NCI-H1417 treated with DMSO at 0.1 percent for 48 hours (cell line): Measurements from ENCODE around the gene DYNC1LI1.
"Not testable (repeated sequence)": the region's sequence is repeated elsewhere in the genome, so short reads cannot be mapped to it uniquely, and the experiment has no call there.

ENCODE experiments used
- DNase-seq: peaks from one replicate; lab custom pipeline; 2025; lab: John Stamatoyannopoulos, UW

The DYNC1LI1 gene

DNA sequence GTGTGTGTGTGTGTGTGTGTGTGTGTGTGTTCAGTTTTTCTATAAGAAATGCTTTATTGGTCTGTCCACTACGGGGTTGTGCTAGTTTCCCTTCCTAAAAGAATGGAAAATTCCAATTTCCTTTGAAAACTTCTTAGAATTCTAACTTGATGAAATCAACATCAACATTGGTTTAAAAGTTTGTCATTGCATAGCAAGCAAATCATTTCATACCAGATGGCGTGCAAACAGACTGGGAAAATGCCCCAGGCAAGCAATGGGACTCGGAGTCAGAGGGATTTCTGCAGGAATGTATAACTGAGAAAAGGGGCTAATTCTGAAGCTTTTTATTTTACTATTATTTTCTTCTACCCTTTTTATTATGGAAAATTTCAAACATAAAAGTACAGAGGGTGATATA is 13.1 kb upstream of the DYNC1LI1 start:
- no peak for DNase-seq

DNA sequence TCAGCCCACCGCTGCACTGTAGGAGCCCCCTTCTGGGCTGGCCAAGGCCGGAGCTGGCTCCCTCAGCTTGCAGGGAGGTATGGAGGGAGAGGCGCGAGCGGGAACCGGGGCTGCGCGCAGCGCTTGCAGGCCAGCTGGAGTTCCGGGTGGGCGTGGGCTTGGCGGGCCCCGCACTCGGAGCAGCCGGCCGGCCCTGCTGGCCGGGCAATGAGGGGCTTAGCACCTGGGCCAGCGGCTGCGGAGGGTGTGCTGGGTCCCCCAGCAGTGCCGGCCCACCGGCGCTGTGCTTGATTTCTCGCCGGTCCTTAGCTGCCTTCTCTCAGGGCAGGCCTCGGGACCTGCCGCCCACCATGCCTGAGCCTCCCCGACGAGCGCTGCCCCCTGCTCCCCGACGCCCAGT is 8.0 kb upstream of the DYNC1LI1 start:
- DNase-seq = not testable (repeated sequence)

DNA sequence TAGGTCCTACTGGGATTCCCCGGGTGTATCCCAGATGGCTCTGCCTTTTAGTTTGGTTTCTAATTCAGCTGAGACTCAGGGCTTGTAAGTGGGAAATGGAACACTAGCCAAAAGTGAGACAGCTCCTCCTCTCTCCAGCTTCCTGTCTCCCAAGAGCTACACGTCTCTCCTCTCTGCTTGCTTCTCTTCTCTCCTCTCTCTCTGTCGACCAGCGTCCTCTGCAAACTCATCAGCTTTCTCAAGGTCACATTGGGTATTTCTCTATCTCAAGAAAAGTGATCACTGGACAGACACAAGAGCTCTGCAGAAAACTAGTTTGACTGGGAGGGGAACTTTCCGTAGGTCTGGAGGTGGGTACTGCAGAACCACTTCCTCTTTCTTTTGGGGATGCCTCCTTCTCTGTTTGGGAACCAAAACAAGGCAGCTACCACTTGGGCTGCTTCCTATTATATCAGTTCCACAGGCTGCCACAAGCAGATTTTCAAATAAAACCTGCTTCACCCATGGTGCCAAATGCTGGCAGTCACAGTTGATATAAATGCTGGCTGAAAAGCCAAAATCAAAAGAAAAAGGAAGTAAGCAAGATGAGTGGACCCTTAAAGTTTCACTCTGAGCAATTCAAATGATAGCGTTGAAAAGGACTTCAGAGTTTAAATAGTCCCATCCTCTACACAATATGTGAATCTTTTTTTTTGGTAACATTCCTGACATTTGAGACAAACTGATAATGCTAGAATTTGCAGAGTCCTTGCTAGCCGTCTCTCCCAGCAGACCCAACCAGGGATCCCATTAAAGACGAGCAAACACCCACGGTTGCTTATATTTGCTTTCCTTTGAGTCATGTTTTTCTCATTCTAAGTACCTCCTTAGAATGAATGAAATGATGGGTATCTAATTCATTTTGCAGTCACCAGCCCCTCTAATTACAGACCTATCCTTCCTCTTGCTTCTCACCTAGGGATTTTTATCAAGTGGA is 7.2 kb upstream of the DYNC1LI1 start:
- DNase-seq = no peak

DNA sequence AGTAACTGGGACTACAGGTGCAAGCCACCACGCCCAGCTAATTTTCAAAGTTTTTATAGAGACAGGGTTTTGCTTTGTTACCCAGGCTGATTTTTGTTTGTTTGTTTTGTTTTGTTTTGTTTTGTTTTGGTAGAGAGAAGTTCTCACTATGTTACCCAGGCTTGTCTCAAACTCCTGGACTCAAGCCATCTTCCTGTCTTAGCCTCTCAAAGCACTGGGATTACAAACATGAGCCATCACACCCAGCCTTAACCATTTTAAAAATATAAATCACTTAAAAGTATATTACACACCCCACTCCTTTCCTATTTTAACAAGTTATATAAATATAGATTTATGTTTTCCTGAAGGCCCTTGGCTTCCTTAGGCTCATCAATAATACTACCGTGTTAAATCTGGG is 6.5 kb upstream of the DYNC1LI1 start:
- DNase-seq = no peak

DNA sequence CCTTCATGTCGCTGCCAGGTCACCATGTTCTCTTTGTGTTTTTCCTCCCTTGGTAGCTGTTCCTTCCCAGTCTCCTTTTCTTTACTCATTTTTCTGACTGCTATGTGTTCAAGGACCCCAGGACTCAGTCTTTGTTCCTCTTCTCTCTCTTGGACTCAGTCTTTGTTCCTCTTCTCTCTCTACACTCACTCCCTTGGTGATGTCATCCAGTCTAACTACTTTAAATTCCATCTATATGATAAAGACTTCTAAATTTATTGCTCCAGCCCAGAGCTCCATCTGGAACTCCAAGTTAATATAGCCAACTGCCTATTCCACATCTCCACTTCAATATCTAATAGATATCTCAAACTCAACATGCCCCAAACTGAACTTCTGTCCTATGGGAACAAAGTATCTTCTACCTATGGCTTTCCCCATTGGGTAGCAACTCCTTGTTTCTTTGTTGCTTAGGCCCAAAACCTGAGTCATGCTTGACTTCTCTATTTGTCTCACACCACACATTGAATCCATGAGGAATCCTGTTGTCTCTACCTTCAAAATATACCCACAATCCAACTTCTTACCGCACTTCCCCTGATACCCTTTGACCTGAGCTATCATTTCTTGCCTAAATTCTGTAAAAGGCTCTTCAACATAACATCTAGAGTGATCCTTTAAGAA is 4.9 kb upstream of the DYNC1LI1 start:
- no peak for DNase-seq

DNA sequence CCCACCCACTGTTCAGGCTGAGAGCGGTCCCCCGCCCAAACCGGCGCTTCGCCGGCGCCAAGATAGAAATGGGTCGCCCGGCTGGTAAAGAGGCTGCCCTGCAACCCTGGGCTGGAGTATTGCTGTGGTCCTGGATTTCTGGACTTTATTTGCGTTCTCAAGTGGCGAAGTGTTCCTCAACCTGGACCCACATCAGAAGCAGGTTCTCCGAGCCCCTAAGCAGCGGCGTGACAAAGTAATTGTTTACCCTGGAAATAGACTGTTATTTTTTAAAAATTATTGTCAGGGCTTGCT is 481 bp upstream of the DYNC1LI1 start:
- no peak for DNase-seq

DNA sequence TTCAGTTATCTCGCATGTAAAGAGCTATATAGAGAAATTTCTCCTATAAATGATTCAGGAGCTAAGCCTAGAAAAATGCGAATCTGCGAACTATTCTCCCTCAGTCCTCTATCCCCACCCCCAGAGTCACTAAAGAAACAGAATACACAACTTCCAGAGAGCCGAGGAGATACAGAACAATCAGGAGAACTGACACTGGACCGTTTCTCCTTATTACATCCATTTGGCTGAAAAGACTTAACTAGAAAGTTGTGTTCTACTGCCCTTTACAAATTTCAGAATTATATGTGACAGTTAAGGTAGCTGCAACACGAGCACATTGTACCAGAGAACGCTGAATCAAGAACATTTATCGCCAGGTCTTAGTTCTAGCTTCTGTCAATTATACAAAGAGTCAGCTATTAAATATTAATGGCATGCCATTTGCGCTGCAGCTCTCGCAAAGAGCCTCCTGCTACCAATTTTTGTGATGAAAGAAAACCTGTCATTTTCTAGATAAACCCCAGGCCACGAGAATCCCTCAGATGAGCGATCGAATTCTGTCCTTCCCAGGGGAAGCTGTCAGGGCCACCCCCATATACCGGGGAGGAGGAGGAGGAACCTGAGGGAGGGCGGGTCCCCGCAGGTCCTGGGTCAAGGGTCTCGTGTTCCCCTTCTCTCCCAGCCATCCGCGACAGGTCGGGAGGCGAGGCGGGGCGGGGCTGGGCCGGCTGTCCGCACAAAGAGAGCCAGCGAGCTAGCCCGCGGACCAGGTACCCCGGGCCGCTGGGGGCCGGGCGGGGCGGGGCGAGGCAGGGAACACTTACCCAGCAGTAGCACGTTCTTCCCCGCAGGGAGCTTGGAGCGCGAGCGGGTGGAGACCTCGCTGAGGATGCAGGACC is 878 bp downstream of the DYNC1LI1 start:
- DNase-seq = no peak

DNA sequence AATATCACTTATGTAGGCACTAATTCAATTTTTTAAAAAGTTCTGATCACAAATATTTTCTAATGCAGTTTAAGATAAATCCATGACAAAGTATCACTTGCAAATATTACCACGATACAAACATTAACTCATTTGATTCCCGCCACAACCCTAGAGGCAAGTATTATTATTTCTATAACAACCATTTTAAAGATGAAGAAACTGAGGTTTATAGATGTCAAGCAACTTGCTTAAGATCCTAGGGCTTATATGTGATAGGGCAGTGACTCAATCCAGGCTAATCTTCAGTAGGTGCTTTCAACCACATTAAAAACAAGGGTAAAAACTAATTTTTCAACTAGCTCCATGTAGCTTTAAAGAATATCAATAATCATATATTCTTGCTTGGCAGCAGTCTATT is 1.7 kb downstream of the DYNC1LI1 start:
- no peak for DNase-seq

DNA sequence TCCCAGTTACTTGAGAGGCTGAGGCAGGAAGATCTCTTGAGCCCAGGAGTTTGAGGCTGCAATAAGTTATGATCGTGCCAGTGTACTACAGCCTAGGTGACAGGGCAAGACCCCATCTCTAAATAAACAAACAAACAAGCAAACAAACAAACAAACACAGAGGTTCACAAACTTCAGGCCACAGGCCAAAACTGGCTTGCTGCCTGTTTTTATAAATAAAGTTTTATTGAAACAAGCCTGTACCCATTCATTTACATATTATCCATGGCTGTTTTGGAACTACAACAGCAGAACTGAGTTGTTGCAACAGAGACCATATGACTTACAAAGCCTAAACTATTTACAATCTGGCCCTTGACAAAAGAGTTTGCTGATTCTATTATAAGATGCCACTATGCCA is 6.5 kb downstream of the DYNC1LI1 start:
- DNase-seq = no peak

DNA sequence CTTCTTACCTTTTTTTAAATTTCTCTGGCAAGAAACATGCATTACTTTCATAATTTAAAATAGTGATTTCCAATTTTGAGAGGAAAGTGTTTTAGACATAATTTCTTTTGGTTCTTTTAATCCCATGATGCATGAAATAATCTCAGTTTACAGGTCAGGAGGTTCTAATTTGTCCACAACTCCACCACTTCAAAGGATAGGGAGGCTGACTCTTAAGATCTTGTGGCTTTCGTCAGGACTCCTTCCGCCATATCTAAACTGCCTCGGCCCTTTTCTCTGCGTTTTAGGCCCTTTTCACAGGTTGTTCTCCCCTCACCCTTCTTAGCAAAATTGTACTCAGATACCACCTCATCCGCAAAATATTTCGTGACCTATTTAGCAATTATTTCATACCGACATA is 8.0 kb downstream of the DYNC1LI1 start:
- DNase-seq = no peak

DNA sequence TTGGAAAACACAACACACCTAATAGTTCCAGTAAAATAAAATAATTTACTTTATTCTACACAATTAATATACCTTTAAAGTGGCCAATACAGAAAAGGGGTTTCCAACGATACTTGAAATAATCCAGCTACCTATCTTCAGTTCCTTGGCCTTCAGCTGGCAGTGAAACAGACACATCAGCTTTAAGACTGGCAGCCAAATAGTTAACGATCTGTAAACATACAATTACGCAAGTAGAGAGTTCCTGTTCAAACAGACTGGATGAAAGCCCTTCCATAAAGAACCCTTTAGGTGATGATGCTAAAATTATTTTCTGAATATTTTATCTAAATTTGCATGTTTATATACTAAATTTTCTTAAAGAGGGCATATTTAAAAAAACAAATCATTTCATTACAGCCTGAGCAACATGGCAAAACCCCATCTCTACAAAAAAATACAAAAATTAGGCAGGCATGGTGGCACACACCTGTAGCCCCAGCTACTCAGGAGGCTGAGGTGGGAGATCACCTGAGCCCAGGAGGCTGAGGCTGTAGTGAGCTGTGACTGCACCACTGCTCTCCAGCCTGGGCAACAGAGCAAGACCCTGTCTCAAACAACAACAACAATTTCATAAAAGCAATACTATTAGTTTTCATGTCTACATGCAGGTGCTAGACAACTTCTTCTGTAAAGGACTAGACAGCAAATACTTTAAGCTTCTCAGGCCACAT is 12.9 kb downstream of the DYNC1LI1 start:
- DNase-seq = no peak

DNA sequence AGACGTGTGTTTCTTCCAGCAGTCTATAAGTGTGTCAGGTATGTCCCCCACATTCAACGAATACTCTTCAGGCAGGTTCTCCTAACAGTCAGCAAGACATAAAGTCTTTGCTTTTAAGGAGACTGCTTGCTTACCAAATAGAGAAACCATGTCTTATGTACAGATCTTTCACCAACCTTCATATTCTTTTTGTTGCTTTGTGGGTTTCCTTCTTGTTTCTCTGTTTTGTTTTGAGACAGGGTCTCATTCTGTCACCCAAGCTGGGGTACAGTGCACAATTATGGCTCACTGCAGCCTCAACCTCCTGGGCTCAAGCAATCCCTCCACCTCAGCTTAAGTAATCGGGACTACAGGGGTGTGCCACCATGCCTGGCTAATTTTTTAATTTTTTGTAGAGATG is 14.3 kb downstream of the DYNC1LI1 start:
- no peak for DNase-seq

DNA sequence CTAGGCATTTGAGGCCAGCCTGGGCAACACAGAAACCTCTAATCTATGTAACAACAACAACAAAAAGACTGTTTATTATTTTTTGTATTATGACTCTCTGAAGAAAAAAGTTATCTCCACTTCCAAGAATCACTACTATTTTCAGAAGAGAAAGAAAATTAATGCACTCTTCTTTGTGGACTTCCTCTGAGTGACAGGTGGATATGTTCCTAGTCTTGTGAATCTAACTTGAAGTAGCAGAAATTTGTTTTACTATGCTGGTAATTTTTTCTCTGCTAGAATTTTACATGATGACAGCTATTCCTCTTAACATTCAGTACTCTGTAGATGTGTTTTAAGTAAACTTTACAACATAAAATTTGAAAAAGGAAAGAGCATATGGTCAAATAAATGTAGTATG is 16.7 kb downstream of the DYNC1LI1 start:
- no peak for DNase-seq

DNA sequence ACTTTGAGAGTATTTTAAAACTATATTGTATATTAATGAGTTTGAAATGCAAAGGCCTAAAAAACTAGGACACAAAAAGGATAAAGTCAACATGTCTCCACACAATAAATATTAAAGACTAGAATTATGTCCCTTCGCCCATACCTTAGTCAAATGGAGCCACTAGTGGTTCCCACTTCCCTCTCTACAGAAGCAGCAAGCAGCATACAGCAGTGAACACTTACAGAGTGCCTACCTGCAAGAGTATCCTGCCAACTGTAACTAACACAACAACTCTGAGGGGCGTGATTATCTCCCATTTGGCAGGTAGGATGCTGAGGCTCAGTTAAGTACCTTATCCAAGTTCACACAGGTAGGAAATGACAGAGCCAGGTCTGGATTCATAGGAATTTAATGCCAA is 17.2 kb downstream of the DYNC1LI1 start:
- DNase-seq = no peak

DNA sequence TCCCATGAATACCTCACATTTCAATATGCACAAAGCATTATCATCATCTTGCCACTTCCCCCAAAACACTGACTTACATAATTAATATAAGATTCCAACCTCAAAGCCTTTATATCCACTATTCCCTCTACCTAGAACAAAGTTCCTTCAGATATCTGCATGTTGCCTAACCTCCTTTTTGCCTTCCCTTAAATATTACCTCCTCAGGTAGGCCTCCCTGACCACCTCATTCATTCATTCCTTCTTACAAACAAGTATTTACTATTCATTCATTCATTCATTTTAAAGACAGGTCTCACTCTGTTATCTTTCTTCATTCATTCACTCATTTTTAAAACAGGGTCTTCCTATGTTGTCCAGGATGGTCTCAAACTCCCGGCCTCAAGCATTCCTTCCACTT is 18.6 kb downstream of the DYNC1LI1 start:
- DNase-seq = no peak

DNA sequence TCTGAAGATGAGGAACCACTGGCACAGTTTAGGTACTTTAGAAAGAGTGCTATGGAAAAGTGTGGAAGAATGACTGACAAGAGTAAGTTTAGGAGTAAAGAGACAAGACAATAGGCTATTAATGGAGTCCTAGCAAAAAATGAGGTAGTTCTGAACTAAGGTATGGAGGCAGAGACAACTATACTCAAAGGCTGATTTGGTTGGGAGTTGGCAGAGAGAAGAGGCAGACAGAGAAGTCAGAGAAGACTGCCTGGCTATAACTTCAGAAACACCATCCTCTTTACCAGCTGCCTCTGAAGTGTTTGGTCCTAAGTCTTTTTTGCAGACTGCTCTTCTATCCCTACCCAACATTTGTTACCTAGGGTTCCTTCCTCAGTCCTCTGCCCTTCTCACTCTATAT is 19.2 kb downstream of the DYNC1LI1 start:
- no peak for DNase-seq

DNA sequence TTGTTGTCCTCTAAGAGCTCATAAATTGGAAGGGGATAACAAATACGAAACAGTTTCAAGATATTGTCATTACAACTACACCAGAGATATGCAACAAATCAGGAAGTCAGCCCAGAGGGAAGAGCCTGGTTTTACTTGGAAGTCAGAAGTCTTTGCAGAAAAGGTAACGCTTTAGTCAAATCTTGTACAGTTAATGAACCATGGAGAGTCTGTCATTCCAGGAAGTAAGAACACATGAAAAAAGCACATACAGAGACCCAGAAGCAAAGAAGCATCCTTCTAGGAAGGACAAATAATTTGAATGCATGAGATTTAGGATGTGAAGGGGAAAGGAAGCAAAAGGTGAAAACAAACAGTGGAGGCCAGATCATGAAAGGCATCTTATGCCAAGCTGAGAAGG is 19.6 kb downstream of the DYNC1LI1 start:
- no peak for DNase-seq

DNA sequence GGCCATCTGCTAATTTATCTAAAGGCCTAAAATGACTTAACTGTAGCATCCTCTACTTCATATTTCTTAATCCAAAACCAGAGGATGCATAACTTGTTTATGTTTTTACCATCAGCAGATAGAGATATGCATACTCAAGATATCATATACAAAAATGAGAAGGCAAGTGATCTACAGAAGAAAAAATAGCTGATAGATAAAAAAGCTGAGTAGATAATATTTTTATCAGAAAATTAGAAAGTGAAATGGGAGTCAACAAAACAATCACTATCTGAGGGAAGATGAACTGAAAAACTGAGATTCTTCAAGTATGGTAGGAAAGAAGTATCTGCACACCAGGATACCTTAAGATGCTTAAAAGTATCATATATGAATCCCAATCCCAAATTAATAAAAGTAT is 25.4 kb downstream of the DYNC1LI1 start:
- no peak for DNase-seq

DNA sequence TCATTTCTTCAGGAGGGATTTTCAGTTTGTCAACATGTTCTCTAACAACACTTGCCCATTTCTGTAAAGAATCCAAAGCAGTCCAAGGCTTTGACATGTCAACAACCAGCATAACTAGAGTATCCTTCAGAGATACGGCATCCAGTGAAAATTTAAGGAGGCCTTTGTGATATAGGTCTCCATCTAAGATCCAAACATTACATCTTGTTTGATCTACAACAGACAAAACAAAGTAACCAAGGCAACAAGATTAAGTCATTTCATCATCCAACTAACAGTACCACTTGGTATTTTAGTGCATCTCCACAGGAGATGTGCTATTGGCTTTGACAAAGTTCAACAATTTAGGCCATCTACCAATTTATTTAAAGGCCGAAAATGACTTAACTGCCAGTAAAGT is 25.8 kb downstream of the DYNC1LI1 start:
- DNase-seq = no peak

DNA sequence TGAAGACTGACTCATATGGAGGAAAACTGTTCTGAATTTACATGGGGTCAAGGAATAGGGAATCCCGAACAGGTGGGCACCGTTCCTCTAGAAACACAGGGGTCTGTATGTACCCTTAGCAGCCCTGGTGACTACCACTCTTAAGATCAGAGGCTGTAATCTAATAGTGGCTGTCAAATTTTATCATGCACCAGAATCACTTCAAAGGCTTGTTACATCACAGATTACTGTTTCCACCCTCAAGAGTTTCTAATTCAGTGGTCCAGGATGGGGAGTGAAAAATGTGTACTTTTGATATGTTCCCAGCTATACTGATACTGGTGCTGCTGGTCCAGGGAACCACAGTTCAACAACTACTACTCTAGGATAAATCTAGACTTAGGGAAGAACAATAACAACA is 27.9 kb downstream of the DYNC1LI1 start:
- DNase-seq = no peak

DNA sequence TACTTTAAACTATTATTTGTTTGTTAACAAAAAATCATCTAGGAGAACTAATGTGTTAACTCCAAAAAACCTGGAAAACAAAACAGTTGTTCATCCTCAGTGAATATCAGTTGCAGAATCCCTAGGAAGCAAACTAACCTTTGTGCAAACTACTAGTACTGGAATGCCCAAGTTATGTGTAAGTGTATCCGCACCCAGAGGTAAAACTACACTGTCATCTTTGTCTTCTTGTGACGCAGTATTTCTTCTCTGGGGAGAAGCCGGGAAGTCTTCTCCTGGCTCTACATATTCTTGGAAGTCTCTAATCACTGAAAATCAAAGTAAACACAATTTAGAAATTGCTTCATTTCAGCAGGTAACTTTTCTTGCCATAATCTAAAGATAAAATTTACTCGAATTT is 29.8 kb downstream of the DYNC1LI1 start:
- no peak for DNase-seq

DNA sequence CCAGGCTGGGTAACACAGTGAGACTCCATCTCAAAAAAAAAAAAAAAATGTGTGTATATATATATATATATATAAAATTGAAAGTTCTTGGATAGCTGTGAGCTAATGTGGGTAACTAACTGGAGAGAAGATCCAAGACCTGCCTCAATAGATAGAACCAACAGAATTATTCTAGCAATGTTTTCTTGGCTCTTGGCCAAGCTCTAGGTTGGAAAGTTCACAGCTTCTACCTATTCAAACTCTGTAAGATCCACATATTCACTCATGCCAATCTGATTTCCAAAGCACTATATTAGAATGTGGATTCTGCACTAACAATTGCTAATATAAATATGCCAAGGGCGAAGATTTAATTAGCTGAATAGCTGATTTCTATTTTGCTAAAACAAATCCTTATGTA is 38.2 kb downstream of the DYNC1LI1 start:
- DNase-seq = no peak
